Measurements from ENCODE around the gene MRPL20. TPM values are rescaled to one million over a fixed set of nuclear protein-coding genes. Genes with fewer than 3 reads are reported as not detected.
"Not testable (repeated sequence)": the region's sequence is repeated elsewhere in the genome, so short reads cannot be mapped to it uniquely, and the experiment has no call there.

The MRPL20 gene
- total RNA-seq, 4 donors from 2014 or later: 106 to 170 (median 136) TPM

- ATAC-seq (ENCODE audit: low FRiP score) (no peak), DNase-seq (ENCODE audit: low spot score) (no peak)
- TF ChIP-seq CTCF (IDR thresholded peaks at IDR 0.05): no peak
Measured at GRCh38 chr1:1449099-1449739, 42.1 kb upstream of the MRPL20 start, which contains the start of gene ATAD3C. Gene ATAD3C, plus strand, starts transcription at chr1:1449689. Its CDS starts 995 bp downstream, at chr1:1450684.

GRCh38 chr1:1446631-1447030, 39.5 kb upstream of the MRPL20 start:
- DNase-seq (ENCODE audit: low spot score); ATAC-seq (ENCODE audit: low FRiP score): not testable (repeated sequence)

GRCh38 chr1:1442069-1442770, 35.1 kb upstream of the MRPL20 start:
- no peak for TF ChIP-seq CTCF (IDR thresholded peaks at IDR 0.05)
- no peak for ATAC-seq (ENCODE audit: low FRiP score)
- DNase-seq (ENCODE audit: low spot score): no peak

- peak in 1 of 3 donors; percentile 39 for TF ChIP-seq CTCF (IDR thresholded peaks at IDR 0.05)
- DNase-seq (ENCODE audit: low spot score) (no peak), ATAC-seq (ENCODE audit: low FRiP score) (peak; percentile 70)
Measured at GRCh38 chr1:1441002-1441888, 34.2 kb upstream of the MRPL20 start.

- ATAC-seq (ENCODE audit: low FRiP score) (no peak), DNase-seq (ENCODE audit: low spot score) (no peak)
- TF ChIP-seq CTCF (IDR thresholded peaks at IDR 0.05): no peak
Measured at GRCh38 chr1:1440262-1441001, 33.3 kb upstream of the MRPL20 start.

GRCh38 chr1:1439546-1440261, 32.6 kb upstream of the MRPL20 start:
- DNase-seq (ENCODE audit: low spot score) (no peak), ATAC-seq (ENCODE audit: low FRiP score) (no peak)

More at GRCh38 chr1:1439546-1440261, 32.6 kb upstream of the MRPL20 start:
- no peak for TF ChIP-seq CTCF (IDR thresholded peaks at IDR 0.05)
